Measurements from ENCODE around the gene MYO18B. TPM values are rescaled to one million over a fixed set of nuclear protein-coding genes. Genes with fewer than 3 reads are reported as not detected.

Gene MYO18B
- total and polyA plus RNA-seq, 2 of the 8 experiments (the other 6 are each of a cell fraction or from before 2014, with no cell fraction given) = 0.62 to 0.78 TPM

DNA sequence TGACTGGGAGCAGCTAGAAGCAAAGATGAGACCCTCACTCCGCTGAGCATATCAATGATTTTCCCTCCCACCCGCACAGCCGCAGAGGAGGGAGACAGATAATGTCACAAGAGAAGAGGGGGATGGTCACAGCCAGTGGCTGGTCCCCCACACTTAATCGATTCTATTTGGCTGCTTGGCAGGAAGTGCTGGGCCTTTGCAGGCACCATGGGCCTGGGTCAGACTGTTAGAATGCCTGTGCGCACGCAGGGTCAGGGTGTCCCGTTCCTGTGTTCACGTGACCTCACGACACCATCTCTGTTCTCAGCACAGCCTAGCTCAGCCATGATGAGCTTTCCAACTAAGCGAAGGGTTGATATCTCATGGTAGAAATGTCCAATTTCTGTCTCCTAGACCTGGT lies 107.0 kb downstream of the MYO18B start:
- no peak overlapping the region for H2AK5ac ChIP-seq (ENCODE audit: low read depth, low read length)
- no peak overlapping the region for H3K23ac ChIP-seq (ENCODE audit: insufficient read length)
- no peak overlapping the region for H4K8ac ChIP-seq (ENCODE audit: extremely low read depth, insufficient read depth, low read length)
- H4K5ac ChIP-seq (ENCODE audit: insufficient read length, low read depth, low read length) = no peak overlapping the region
- no peak overlapping the region for H3K4me3 ChIP-seq (ENCODE audit: extremely low read depth in 1 of 4, insufficient read depth in 2 of 4, low read depth in 3 of 4, low read length in 4 of 4)
- no peaks in the 10 kb centered on the region for H3K23me2 ChIP-seq (ENCODE audit: low read depth, low read length)
- H3K27ac ChIP-seq (ENCODE audit: low read depth, low read length) = no peak overlapping the region
- no peak for FAIRE-seq
- peaks cover 0 to 3% (median 0%) of the 10 kb centered on the region in 4 experiments; a peak in 1 of 7 replicates for H3K4me1 ChIP-seq (replicated peaks in 1 of 4; ENCODE audit: control insufficient read depth in 3 of 4, insufficient read depth in 4 of 4, low read length in 3 of 4)
- H2BK15ac ChIP-seq (ENCODE audit: low read length) = no peak overlapping the region
- no peaks in the 10 kb centered on the region for H3K27me3 ChIP-seq (replicated peaks in 1 of 4; ENCODE audit: control insufficient read depth in 3 of 4, extremely low read depth in 1 of 4, insufficient read depth in 3 of 4, low read length in 3 of 4)
- H2BK20ac ChIP-seq (ENCODE audit: low read length) = no peak overlapping the region
- H3K18ac ChIP-seq (ENCODE audit: extremely low read depth, low read length) = no peak overlapping the region
- WGBS, 2 experiments (ENCODE audit: extremely low coverage in 1 of 2, insufficient coverage in 1 of 2, insufficient read length in 1 of 2, insufficient replicate concordance in 2 of 2, low coverage in 1 of 2, low lambda C conversion rate in 2 of 2, missing lambda C conversion rate in 1 of 2) = 90% methylated on average over 10 of the region's 10 CpGs; no CpG with 5 or more reads in 1 of the 2 experiments
- no peaks in the 10 kb centered on the region for H3K79me1 ChIP-seq (ENCODE audit: low read depth, low read length)
- H2BK12ac ChIP-seq (ENCODE audit: low read depth, low read length) = no peak overlapping the region
- H3K14ac ChIP-seq (ENCODE audit: insufficient read length) = no peak overlapping the region
- ChIA-PET CTCF (ENCODE audit: partially characterized antibody) (interaction anchor here (1.0 to 1.5 kb wide), 2 partner anchors 54 to 324 kb away, joined by 3 to 5 read pairs; no protein-coding TSS in a partner anchor), POLR2A (ENCODE audit: partially characterized antibody) (no interaction called here)
- H3K9me3 ChIP-seq (ENCODE audit: insufficient read depth in 2 of 2, low read depth in 1 of 2, low read length in 1 of 2) = no peaks in the 10 kb centered on the region
- no peak overlapping the region for H3K9ac ChIP-seq (replicated peaks in 1 of 4; ENCODE audit: extremely low read depth in 1 of 4, low read depth in 3 of 4, low read length in 3 of 4)
- H3K4me2 ChIP-seq (ENCODE audit: insufficient read depth in 1 of 2, low read depth in 2 of 2, low read length in 2 of 2) = no peak overlapping the region
- no peak for DNase-seq (ENCODE audit: low read depth in 1 of 2, low spot score in 2 of 2)
- H3K4ac ChIP-seq (replicated peaks; ENCODE audit: insufficient read length, low read depth, low read length) = no peak overlapping the region
- H4K20me1 ChIP-seq (replicated peaks in 1 of 2; ENCODE audit: control insufficient read depth in 1 of 2, insufficient read depth in 2 of 2, low read length in 2 of 2) = no peaks in the 10 kb centered on the region
- no peaks in the 10 kb centered on the region for H3K79me2 ChIP-seq (ENCODE audit: control insufficient read depth in 1 of 2, insufficient read depth in 2 of 2, low read length in 2 of 2)
- no peaks in the 10 kb centered on the region for H3K36me3 ChIP-seq (ENCODE audit: control insufficient read depth in 2 of 4, insufficient read depth in 4 of 4, low read length in 3 of 4)
- H2AFZ ChIP-seq (ENCODE audit: low read length) = no peak overlapping the region
- H2BK5ac ChIP-seq (ENCODE audit: low read depth, low read length) = no peak overlapping the region
- no peak overlapping the region for H4K91ac ChIP-seq (replicated peaks; ENCODE audit: insufficient read length, low read length)
- no peak overlapping the region for H3K56ac ChIP-seq (replicated peaks; ENCODE audit: insufficient read length, low read depth, low read length)
- H2BK120ac ChIP-seq (replicated peaks; ENCODE audit: low read depth, low read length) = no peak overlapping the region
- no peak for TF ChIP-seq MAX (IDR thresholded peaks at IDR 0.05)
- TF ChIP-seq POLR2A (IDR thresholded peaks at IDR 0.05; ENCODE audit: control extremely low read depth in 1 of 2, low read depth in 2 of 2, low read length in 2 of 2) = no peak
- no peak for TF ChIP-seq ASH2L (IDR thresholded peaks at IDR 0.05; ENCODE audit: low read length)
